ENCODE data around the gene DOCK2. TPM values are rescaled to one million over a fixed set of nuclear protein-coding genes. Genes with fewer than 3 reads are reported as not detected.
"Not testable (repeated sequence)": the region's sequence is repeated elsewhere in the genome, so short reads cannot be mapped to it uniquely, and the experiment has no call there.

The DOCK2 gene
- total RNA-seq, 1 donor: 6.2 TPM

- Histone ChIP-seq H4K20me1 (ENCODE audit: insufficient read depth, low read length) (no peaks in the 10 kb centered on the region), H3K27ac (ENCODE audit: low read depth, low read length) (no peak overlapping the region), H3K4me3 (ENCODE audit: insufficient read depth, low read length) (no peak overlapping the region), H3K36me3 (ENCODE audit: insufficient read depth, low read length) (no peaks in the 10 kb centered on the region), H3K4me2 (ENCODE audit: insufficient read depth, low read length) (no peak overlapping the region), H3K79me2 (ENCODE audit: insufficient read depth, low read length) (no peaks in the 10 kb centered on the region), H3K9me3 (ENCODE audit: low read depth, low read length) (no peaks in the 10 kb centered on the region), H3K4me1 (ENCODE audit: insufficient read depth, low read length) (no peaks in the 10 kb centered on the region), H3K27me3 (ENCODE audit: insufficient read depth, low read length) (peaks cover 8% of the 10 kb centered on the region), H2AFZ (ENCODE audit: low read length) (no peak overlapping the region)
- TF ChIP-seq, protein P1, sequence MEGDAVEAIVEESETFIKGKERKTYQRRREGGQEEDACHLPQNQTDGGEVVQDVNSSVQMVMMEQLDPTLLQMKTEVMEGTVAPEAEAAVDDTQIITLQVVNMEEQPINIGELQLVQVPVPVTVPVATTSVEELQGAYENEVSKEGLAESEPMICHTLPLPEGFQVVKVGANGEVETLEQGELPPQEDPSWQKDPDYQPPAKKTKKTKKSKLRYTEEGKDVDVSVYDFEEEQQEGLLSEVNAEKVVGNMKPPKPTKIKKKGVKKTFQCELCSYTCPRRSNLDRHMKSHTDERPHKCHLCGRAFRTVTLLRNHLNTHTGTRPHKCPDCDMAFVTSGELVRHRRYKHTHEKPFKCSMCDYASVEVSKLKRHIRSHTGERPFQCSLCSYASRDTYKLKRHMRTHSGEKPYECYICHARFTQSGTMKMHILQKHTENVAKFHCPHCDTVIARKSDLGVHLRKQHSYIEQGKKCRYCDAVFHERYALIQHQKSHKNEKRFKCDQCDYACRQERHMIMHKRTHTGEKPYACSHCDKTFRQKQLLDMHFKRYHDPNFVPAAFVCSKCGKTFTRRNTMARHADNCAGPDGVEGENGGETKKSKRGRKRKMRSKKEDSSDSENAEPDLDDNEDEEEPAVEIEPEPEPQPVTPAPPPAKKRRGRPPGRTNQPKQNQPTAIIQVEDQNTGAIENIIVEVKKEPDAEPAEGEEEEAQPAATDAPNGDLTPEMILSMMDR (IDR thresholded peaks at IDR 0.05; ENCODE audit: extremely low read depth, low read depth, low read length): no peak
- no peak for DNase-seq (ENCODE audit: insufficient read length, low spot score, missing footprints)
Measured at GRCh38 chr5:170082701-170083100, 445.6 kb downstream of the DOCK2 start.

DNA sequence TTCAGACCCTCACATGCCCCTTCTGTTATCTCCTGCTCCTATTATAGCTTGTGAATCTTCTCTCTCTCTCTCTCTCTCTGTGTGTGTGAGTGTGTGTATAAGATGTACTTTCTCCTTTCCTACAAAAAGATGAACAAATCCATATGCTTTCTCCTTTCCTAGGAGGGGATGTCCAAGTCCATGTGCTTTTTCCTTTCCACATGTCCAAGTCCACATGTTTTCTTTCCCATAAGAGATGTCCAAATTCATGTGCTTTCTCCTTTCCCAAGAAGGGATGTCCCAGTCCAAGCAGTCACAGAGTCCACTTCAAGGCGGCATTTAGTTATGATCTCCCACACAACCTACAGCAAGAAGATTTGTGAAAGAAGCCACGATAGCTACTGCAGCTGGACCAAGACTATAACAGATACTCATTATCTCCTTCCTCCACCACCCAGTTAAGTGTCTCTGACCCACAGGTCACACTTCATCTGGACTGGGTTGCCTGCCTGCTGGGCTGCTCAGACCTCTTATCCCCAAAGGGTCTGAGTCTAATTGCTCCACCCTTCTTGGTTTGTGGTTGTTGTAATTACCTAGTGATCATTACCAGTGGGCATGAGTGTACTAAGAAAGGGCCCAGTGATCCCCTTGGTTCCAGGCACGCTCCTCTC is 450.2 kb downstream of the DOCK2 start:
- H3K9me3 ChIP-seq (ENCODE audit: low read depth, low read length): no peaks in the 10 kb centered on the region
- no peaks in the 10 kb centered on the region for H3K36me3 ChIP-seq (ENCODE audit: insufficient read depth, low read length)
- H3K79me2 ChIP-seq (ENCODE audit: insufficient read depth, low read length): no peaks in the 10 kb centered on the region
- H3K27ac ChIP-seq (ENCODE audit: low read depth, low read length): no peak overlapping the region
- no peaks in the 10 kb centered on the region for H3K4me1 ChIP-seq (ENCODE audit: insufficient read depth, low read length)
- no peaks in the 10 kb centered on the region for H4K20me1 ChIP-seq (ENCODE audit: insufficient read depth, low read length)
- H3K4me3 ChIP-seq (ENCODE audit: insufficient read depth, low read length): no peak overlapping the region
- peaks cover 23% of the 10 kb centered on the region for H3K27me3 ChIP-seq (ENCODE audit: insufficient read depth, low read length)
- H2AFZ ChIP-seq (ENCODE audit: low read length): no peak overlapping the region
- no peak overlapping the region for H3K4me2 ChIP-seq (ENCODE audit: insufficient read depth, low read length)
- TF ChIP-seq, protein P1 (IDR thresholded peaks at IDR 0.05; ENCODE audit: extremely low read depth, low read depth, low read length): no peak
- DNase-seq (ENCODE audit: insufficient read length, low spot score, missing footprints): no peak

GRCh38 chr5:170092455-170093101 is 455.5 kb downstream of the DOCK2 start:
- TF ChIP-seq, protein P1 (IDR thresholded peaks at IDR 0.05; ENCODE audit: extremely low read depth, low read depth, low read length): no peak
- H3K27ac ChIP-seq (ENCODE audit: low read depth, low read length): no peak overlapping the region
- no peaks in the 10 kb centered on the region for H4K20me1 ChIP-seq (ENCODE audit: insufficient read depth, low read length)

DNA sequence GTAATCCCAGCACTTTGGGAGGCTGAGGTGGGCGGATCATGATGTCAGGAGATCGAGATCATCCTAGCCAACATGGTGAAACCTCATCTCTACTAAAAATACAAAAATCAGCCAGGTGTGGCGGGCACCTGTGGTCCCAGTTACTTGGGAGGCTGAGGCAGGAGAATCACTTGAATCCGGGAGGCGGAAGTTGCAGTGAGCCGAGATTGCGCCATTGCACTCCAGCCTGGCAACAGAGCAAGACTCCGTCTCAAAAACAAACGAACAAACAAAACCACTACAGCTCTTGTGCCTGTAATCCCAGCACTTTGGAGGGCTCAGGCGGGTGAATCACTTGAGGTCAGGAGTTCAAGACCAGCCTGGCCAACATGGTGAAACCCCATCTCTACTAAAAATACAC is 457.3 kb downstream of the DOCK2 start:
- not testable (repeated sequence) for DNase-seq (ENCODE audit: insufficient read length, low spot score, missing footprints); H3K79me2 ChIP-seq (ENCODE audit: insufficient read depth, low read length); H4K20me1 ChIP-seq (ENCODE audit: insufficient read depth, low read length); H3K4me2 ChIP-seq (ENCODE audit: insufficient read depth, low read length); H3K27ac ChIP-seq (ENCODE audit: low read depth, low read length); H2AFZ ChIP-seq (ENCODE audit: low read length); H3K36me3 ChIP-seq (ENCODE audit: insufficient read depth, low read length); H3K4me3 ChIP-seq (ENCODE audit: insufficient read depth, low read length); H3K4me1 ChIP-seq (ENCODE audit: insufficient read depth, low read length); H3K9me3 ChIP-seq (ENCODE audit: low read depth, low read length)
- H3K27me3 ChIP-seq (ENCODE audit: insufficient read depth, low read length): peaks cover 19% of the 10 kb centered on the region

More at GRCh38 chr5:170092455-170093101, 455.5 kb downstream of the DOCK2 start:
- H3K79me2 ChIP-seq (ENCODE audit: insufficient read depth, low read length): no peaks in the 10 kb centered on the region
- no peak overlapping the region for H3K4me2 ChIP-seq (ENCODE audit: insufficient read depth, low read length)
- H3K36me3 ChIP-seq (ENCODE audit: insufficient read depth, low read length): no peaks in the 10 kb centered on the region
- H3K9me3 ChIP-seq (ENCODE audit: low read depth, low read length): no peaks in the 10 kb centered on the region
- H2AFZ ChIP-seq (ENCODE audit: low read length): no peak overlapping the region
- DNase-seq (ENCODE audit: insufficient read length, low spot score, missing footprints): no peak
- H3K27me3 ChIP-seq (ENCODE audit: insufficient read depth, low read length): peaks cover 22% of the 10 kb centered on the region
- H3K4me1 ChIP-seq (ENCODE audit: insufficient read depth, low read length): no peaks in the 10 kb centered on the region
- H3K4me3 ChIP-seq (ENCODE audit: insufficient read depth, low read length): no peak overlapping the region
